Amygdala (tissue), 56 donors: ENCODE data around the gene ABCD4.

Source experiments
- DNase-seq, 56 donors: peaks; one replicate each; lab custom pipeline; 2025; lab: John Stamatoyannopoulos, UW

Gene ABCD4

DNA sequence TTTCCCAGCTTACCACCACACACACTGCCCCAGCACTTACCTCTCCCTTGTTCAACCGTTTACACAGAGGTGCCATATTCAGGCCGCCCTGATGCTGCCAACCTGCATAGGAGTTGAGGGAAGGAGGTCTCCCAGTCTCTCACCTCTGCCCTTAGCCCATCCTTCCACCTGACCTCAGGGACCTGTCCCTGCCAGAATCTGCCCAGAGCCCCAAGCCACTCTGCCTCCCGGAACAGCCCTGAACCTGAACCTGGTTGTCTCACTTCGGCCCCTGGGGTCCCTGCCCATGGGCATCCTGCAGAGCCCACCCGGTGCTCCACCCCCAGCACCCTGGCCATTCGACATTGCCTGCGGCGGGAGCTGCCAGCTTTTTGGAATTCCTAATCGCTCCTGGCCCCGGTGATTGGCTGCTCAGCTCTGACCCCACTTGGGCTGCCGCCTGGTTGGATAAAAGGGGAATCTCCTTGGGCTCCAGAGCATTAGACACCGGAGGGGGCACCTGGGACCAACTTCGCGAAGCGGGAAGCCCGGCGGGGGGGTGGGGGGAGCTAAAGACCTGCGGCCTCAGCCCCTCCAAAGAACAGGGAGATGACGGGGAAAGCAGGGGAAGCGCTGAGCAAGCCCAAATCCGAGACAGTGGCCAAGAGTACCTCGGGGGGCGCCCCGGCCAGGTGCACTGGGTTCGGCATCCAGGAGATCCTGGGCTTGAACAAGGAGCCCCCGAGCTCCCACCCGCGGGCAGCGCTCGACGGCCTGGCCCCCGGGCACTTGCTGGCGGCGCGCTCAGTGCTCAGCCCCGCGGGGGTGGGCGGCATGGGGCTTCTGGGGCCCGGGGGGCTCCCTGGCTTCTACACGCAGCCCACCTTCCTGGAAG is 63.5 kb downstream of the ABCD4 start, which contains the start of gene VSX2:
VSX2 (plus strand) TSS at position 476 of the 874 bp plus-strand sequence; CDS start at position 589, 113 bp downstream.
- no peak for DNase-seq

DNA sequence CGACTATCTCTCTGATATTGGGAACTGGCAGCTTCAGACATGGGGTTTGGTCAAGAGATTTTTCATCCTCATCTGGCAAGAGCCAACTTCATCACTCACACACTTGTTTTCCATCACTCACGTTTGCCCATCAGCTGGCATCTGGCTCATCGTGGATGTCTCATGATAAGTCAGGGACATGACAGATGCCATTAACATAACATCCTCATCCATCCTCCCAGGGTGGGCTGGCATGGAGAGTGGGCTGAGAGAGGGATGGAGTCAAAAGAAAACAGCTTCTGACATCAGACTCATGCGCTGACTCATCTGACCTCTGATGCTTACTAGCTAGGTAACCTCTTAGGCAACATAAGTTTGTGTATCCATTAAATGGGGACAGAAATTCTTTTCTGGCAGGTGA is 65.3 kb downstream of the ABCD4 start:
- DNase-seq = no peak
